ENCODE data around the gene BET1.

The BET1 gene

GRCh38 chr7:94012746-94013145 is 8.6 kb upstream of the BET1 start:
- DNase-seq (ENCODE audit: low read depth in 2 of 2): no peak

DNA sequence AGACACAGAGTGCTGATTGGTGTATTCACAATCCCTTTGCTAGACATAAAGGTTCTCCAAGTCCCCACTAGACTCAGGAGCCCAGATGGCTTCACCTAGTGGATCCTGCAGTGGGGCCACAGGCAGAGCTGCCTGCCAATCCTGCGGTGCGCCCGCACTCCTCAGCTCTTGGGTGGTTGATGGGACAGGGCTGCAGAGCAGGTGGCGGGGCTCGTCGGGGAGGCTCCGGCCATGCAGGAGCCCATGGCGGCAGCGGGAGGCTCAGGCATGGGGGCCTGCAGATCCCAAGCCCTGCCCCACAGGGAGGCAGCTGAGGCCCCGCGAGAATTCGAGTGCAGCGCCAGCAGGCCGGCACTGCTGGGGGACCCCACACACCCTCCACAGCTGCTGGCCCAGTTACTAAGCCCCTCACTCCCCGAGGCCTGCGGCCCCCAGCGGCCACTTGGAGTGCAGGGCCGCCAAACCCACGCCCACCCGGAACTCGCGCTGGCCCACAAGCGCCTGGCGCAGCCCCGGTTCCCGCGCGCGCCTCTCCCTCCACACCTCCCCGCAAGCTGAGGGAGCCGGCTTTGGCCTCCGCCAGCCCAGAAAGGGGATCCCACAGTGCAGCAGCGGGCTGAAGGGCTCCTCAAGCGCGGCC is 7.7 kb upstream of the BET1 start:
- no peak for DNase-seq (ENCODE audit: low read depth in 2 of 2)

DNA sequence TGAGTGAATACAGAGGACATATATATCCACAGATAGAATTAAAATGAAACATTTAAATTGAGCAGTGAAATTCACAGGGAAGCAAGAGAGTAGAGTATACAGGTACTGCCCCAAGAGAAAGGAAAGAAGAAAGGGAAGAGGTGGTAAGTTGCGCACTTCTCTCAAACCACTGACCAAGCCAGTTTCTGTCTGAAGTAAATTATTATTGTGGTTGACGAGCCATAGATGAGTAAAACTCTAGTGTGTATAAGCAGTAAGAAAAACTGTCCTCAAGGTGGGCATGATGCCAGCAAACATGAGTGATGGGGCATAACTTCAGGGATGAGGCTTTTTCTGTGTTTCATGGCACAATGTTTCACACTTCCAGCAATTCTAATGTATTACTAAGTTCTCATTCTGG is 4.4 kb upstream of the BET1 start:
- DNase-seq (ENCODE audit: low read depth in 2 of 2): no peak

- no peak for DNase-seq (ENCODE audit: low read depth in 2 of 2)
Measured at GRCh38 chr7:94005753-94006152, 1.6 kb upstream of the BET1 start.

DNA sequence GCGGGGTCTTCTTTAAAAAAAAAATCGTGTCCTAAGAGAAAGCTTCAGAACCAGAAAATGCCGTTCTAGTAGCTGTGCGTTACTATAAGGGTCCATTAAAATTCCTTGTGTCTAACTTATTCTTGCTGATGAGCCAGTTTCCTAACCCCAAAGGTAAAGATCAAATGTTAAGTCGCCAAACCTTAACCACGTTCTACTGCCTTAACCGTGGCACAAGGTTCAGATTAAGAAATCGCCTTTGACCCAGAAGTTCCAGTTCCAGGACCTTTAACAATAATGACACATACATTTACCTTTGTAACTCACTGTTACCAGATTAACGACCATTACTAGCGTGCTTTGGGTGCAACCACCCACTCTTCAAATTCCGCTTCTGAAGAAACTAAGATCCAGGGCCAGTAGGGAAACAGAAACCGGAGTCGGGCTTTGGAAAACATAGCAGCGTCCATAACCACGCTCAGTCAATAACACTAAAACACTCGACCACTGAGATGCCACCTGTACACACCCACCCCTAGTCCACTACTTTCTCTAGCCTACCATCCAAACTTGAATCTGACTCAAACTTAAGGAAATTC is 620 bp downstream of the BET1 start:
- DNase-seq (ENCODE audit: low read depth in 2 of 2): no peak

DNA sequence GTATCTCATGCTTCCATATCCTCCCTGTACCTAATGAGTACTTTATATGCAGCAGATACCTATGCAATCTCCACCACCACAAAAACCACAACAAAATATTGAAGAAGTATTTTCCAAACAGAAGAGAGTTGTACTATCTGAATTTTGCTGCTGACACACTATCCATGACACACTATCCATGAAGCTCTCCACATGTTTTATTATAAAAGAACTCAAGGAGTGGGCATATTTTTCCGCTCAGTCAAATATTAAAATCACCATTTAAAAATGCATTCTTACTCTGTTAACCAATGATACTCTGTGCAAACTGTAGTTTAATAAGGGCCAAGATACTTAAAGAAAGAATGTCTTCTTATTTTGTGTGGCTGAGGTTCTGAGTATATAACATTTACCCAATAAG is 2.8 kb downstream of the BET1 start:
- DNase-seq (ENCODE audit: low read depth in 2 of 2): no peak

DNA sequence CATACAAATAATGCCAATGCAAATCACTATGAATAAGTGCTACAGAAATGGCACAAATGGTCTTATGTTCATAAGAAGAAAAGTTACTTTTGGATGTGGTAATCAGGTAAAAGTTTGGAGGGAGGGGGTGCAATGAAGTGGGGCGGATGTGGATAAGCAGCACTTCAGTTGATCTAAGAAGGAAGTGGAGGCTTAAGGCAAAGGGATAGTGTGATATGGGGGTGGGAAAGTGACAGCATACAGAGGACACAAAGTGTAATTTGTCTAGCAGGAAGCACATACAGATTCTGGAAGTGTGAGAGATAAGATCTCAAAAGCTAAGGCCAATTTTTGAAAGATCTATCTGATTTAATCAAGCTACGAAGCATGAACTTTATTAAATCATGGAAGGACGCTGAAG is 6.3 kb downstream of the BET1 start:
- no peak for DNase-seq (ENCODE audit: low read depth in 2 of 2)

- no peak for DNase-seq (ENCODE audit: low read depth in 2 of 2)
Measured at GRCh38 chr7:93992421-93993110, 11.6 kb downstream of the BET1 start.

- DNase-seq (ENCODE audit: low read depth in 2 of 2): no peak
Measured at GRCh38 chr7:93987297-93987696, 16.9 kb downstream of the BET1 start.

GRCh38 chr7:93985101-93985500 is 19.1 kb downstream of the BET1 start:
- DNase-seq (ENCODE audit: low read depth in 2 of 2): no peak

- no peak for DNase-seq (ENCODE audit: low read depth in 2 of 2)
Measured at GRCh38 chr7:93984024-93984423, 20.1 kb downstream of the BET1 start.

DNA sequence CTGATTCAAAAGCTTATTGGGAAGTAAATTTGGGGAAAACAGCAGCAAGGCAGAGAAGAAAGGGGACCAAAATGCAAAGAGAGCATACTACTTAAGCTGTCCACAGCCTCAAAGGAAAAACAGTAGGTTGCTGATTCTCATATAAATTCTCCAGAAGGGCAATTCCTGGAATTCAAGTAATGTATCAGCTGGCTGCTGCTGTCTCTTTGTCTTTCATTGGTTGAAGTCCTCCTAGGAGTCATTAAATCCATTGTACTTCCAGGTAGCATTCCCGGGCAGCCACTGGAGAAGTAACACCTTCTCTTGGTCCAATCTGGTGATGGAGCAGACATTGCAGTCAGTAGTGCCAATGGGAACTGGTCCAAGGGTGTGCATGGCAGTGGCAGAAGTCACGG is 22.7 kb downstream of the BET1 start:
- DNase-seq (ENCODE audit: low read depth in 2 of 2): no peak

GRCh38 chr7:93980744-93981479 is 23.2 kb downstream of the BET1 start:
- no peak for DNase-seq (ENCODE audit: low read depth in 2 of 2)

GRCh38 chr7:93977211-93977950 is 26.8 kb downstream of the BET1 start:
- no peak for DNase-seq (ENCODE audit: low read depth in 2 of 2)

GRCh38 chr7:93973134-93973533 is 31.0 kb downstream of the BET1 start:
- no peak for DNase-seq (ENCODE audit: low read depth in 2 of 2)

GRCh38 chr7:93972029-93972725 is 32.0 kb downstream of the BET1 start:
- DNase-seq (ENCODE audit: low read depth in 2 of 2): no peak

- DNase-seq (ENCODE audit: low read depth in 2 of 2): no peak
Measured at GRCh38 chr7:93968911-93969620, 35.1 kb downstream of the BET1 start.

DNA sequence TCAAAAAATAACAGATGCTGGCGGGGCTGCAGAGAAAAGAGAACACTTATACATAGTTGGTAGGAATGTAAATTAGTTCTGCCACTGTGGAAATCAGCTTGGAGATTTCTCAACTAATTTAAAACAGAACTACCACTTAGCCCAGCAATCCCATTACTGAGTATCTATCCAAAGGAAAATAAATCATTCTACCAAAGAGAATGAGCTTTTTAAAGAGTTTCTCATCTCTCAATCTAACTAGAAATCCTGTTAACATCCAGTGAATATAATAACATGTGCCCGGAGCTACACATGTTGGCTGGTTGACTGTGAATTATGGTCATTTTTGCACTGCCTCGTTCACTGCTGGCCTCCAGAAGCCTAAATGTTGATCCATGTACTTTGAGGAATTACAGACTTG is 39.3 kb downstream of the BET1 start:
- no peak for DNase-seq (ENCODE audit: low read depth in 2 of 2)

DNA sequence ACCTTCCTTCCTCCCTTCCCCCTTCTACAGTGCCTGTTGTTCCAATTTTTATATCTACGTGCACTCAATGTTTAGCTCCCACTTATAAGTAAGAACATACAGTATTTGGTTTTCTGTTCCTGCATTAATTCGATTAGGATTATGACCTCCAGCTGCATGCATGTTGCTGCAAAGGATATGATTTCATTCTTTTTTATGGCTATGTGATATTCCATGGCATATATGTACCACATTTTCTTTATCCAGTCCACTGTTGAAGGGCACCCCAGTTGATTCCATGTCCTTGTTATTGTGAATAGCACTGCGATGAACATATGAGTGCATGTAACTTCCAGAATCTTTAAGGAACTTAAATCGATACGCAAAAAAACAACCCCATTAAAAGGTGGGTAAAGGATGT is 39.9 kb downstream of the BET1 start:
- no peak for DNase-seq (ENCODE audit: low read depth in 2 of 2)

- no peak for DNase-seq (ENCODE audit: low read depth in 2 of 2)
Measured at GRCh38 chr7:93960986-93961385, 43.2 kb downstream of the BET1 start.

GRCh38 chr7:93958651-93959050 is 45.5 kb downstream of the BET1 start:
- DNase-seq (ENCODE audit: low read depth in 2 of 2): no peak

All from stimulated activated CD8-positive, alpha-beta memory T cell treated with anti-CD3 and anti-CD28 coated beads, Interleukin-7, amount 100 ng/mL, for 4 hours (primary cell).